HUDEP-2 (cell line): Measurements from ENCODE around the gene DNAH3.
"Not testable (repeated sequence)": the region's sequence is repeated elsewhere in the genome, so short reads cannot be mapped to it uniquely, and the experiment has no call there.

Experiments used
- DNase-seq, 76 experiments: peaks; one replicate each; lab custom pipeline; 2025; ENCODE audit not compliant: unreplicated experiment in 76 of 76; lab: John Stamatoyannopoulos, UW

The DNAH3 gene

GRCh38 chr16:21169249-21169981 lies 18.8 kb upstream of the DNAH3 start:
- peak in 43 of 76 experiments; percentile 4 to 59 (median 23) for DNase-seq

GRCh38 chr16:21167929-21168602 lies 17.4 kb upstream of the DNAH3 start:
- no peak for DNase-seq

- DNase-seq: no peak
Observed at GRCh38 chr16:21167360-21167759, 16.7 kb upstream of the DNAH3 start.

GRCh38 chr16:21166561-21166961 lies 15.9 kb upstream of the DNAH3 start:
- DNase-seq: peak in 3 of 76 experiments; percentile 2 to 5 (median 4)

- DNase-seq: no peak
Observed at GRCh38 chr16:21164521-21165168, 14.0 kb upstream of the DNAH3 start.

- DNase-seq: no peak
Observed at GRCh38 chr16:21163576-21163975, 12.9 kb upstream of the DNAH3 start.

GRCh38 chr16:21162661-21163151 lies 12.1 kb upstream of the DNAH3 start:
- no peak for DNase-seq

- DNase-seq: no peak
Observed at GRCh38 chr16:21161211-21161610, 10.6 kb upstream of the DNAH3 start.

GRCh38 chr16:21160276-21160675 lies 9.6 kb upstream of the DNAH3 start:
- DNase-seq: no peak

- peak in 5 of 76 experiments; percentile 3 to 30 (median 10) for DNase-seq
Observed at GRCh38 chr16:21159281-21159951, 8.8 kb upstream of the DNAH3 start.

GRCh38 chr16:21158208-21159110 lies 7.8 kb upstream of the DNAH3 start, which contains the start of gene LDAF1:
LDAF1 (plus strand) TSS chr16:21158674; CDS start chr16:21161183, 2,509 bp downstream.
- peak in 67 of 76 experiments; percentile 10 to 83 (median 58) for DNase-seq

GRCh38 chr16:21157632-21158031 lies 7.0 kb upstream of the DNAH3 start:
- DNase-seq: no peak

GRCh38 chr16:21156767-21157467 lies 6.3 kb upstream of the DNAH3 start:
- DNase-seq: peak in 14 of 76 experiments; percentile 2 to 35 (median 9)

GRCh38 chr16:21156011-21156410 lies 5.4 kb upstream of the DNAH3 start:
- DNase-seq: not testable (repeated sequence)

- DNase-seq: not testable (repeated sequence)
Observed at GRCh38 chr16:21153124-21153729, 2.6 kb upstream of the DNAH3 start.

GRCh38 chr16:21152160-21153030 lies 1.7 kb upstream of the DNAH3 start:
- not testable (repeated sequence) for DNase-seq

GRCh38 chr16:21145738-21146137 lies 4.9 kb downstream of the DNAH3 start:
- DNase-seq: no peak

- DNase-seq: no peak
Observed at GRCh38 chr16:21134053-21134452, 16.6 kb downstream of the DNAH3 start.
